Myocyte (in vitro differentiated cells): ENCODE results near the gene KCNJ4. TPM values are rescaled to one million over a fixed set of nuclear protein-coding genes. Genes with fewer than 3 reads are reported as not detected.

Experiments
- DNase-seq: peaks from one replicate; pipeline ENCODE4 v3.0.0-alpha.2; 2012; ENCODE audit warnings: low read depth
- total RNA-seq: library from RNA; depleted of rRNA; stranded (reverse); fragments of >200 nt; gene quantifications from 2 replicates; pipeline ENCODE4 v1.2.3, GENCODE V29; 2014

KCNJ4 gene
- total RNA-seq, 1 donor from 2014 or later: 0.05 TPM

DNA sequence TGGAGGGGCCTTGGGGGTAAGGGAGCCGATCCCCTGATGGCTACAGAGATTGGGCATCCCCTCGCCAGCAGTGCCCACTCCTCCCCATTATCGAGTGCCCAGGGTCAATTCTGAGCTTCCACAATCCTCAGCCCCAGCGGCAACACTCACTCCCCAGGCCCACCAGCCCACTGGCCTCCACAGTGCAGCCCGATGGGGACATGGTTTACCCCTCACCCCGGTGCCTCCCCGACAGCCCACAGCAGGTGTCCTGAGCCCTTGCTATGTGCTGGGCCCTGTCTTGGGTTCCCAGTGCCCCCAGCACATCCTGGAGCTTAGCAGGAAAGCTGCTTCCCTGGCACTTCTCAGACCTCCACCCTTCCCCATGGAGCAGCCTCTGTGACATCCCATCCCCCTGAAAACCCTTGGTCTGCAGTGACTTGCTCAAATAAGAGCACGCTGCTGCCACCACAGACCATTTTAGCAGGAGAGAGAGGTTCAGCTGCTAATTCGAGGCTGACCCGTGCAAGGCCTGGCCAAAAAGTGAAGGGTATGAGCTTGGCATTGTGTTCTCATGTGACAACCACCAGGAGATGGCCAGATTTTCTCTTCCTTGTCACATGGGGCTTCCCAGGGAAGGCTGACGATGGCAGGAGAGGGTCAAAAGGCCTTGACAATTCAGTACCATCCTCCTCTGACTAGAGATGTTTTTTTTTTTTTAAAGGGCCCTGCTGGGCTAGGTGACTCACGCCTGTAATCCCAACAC is 23.6 kb downstream of the KCNJ4 start:
- DNase-seq: peak; percentile 78

DNA sequence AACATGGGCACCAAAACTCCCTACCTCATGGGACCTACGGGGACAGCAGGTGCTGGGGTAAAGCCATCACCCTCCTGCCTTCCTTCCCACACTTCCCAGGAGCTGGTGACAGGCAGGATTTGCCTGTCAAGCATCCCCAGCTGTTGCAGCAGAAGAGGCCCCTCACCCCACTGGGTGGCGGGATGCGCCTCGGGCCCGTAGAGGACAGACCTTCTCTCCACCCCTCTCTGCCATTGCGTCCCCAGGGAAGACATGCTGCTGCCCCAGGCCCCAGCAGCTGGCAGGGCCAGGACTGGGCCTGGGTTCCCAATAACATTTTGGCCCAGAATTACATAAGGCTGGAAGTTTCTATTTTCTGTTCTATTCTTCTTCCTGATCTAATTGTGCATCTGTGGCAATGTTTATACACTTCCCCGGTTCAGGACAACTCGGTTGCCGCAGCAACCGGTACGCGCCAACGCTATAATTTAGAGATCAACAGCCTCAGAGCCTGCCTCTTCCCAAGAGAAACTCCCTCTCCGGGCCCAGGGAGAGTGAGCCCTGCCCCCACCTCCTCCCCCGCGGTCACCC is 25.4 kb downstream of the KCNJ4 start:
- DNase-seq: no peak

DNA sequence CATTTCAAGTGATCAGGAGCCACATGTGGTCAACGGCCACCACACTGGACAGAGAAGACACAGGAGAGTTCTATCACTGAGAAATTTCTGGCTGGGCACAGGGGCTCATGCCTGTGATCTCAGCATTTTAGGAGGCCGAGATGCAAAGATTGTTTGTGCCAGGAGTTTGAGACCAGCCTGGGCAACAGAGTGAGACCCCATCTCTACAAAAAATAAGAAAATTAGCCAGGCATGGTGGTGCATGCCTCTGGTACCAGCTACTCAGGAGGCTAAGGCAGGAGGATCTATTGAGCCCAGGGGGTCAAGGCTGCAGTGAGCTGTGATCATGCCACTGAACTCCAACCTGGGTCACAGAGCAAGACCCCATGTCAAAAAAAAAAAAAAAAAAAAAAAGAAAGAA is 26.3 kb downstream of the KCNJ4 start:
- no peak for DNase-seq

DNA sequence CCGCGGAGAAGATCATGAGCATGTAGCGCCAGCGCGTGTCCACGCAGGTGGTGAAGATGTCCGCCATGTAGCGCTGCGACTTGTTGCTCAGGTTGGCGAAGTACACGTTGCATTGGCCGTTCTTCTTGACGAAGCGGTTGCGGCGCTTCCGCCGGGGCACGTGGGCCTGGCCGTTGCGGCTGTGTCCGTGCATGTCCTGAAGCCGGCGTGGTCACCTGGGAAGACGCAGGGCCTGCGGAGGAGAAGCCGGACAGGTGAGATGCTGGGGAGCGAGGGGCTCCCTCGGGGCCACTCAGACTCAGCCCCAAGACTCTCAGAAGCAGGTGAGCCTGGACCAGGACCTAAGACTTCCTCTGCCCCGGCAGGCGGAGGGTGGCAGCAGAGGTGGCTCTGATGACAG is 27.1 kb downstream of the KCNJ4 start:
- no peak for DNase-seq

DNA sequence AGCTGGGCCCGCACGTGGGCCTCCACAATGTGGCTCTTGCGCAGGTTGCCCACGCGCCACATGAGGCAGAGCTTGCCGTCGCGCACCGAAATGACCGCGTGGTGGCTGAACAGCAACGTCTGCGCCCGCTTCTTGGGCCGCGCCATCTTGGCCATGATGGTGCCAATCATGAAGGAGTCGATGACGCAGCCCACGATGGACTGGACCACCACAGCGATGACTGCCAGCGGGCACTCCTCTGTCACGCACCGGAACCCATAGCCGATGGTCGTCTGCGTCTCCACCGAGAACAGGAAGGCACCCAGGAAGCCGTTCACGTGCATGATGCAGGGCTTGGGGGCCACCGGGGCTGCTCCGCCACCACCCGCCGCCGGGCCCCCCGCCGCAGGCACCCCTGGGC is 27.5 kb downstream of the KCNJ4 start:
- no peak for DNase-seq

DNA sequence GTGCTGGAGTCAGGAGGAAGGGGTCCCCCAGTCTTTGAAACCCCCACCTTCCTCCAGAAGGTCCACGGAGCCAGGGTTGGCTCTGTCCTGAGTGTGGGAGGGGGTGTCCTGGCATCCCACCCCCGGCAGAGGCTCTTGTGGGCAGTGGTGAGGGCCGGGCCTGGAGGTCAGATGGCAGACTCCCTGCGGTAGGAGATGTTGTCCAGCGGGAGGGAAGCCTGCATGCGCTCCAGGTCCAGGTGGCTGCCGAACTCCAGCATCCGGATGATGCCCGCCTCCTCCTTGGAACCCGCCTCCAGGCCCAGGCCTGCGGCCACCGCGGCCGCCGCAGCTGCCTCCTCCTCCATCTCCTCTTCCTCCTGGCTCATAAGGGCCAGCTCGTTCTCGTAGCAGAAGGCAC is 28.4 kb downstream of the KCNJ4 start:
- DNase-seq: no peak

DNA sequence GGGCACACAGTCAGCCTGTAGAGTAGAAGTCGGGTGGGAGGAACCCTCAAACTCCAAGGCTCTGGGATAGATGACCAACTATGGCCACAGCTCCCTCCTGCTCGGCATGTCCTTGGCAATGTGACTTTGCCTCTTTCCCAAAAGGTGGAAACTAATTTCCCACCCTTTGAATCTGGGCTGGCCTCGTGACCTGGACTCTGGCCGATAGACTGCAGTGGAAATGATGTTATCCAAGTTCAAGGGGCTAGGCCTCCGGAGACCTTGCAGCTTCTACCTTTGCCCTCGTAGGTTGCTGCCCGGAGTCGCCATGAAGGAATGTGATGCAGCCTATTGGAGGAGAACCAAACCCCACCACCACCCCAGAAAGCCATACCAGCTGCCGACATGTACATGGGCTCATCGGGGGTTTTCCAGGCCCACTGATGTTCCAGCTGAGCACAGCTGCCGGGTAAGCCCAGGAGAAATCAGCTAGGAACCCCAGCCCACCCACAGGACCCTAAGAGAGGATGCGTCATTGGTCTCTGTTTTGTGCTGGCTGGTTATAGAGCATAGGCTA is 30.4 kb downstream of the KCNJ4 start:
- DNase-seq: no peak

DNA sequence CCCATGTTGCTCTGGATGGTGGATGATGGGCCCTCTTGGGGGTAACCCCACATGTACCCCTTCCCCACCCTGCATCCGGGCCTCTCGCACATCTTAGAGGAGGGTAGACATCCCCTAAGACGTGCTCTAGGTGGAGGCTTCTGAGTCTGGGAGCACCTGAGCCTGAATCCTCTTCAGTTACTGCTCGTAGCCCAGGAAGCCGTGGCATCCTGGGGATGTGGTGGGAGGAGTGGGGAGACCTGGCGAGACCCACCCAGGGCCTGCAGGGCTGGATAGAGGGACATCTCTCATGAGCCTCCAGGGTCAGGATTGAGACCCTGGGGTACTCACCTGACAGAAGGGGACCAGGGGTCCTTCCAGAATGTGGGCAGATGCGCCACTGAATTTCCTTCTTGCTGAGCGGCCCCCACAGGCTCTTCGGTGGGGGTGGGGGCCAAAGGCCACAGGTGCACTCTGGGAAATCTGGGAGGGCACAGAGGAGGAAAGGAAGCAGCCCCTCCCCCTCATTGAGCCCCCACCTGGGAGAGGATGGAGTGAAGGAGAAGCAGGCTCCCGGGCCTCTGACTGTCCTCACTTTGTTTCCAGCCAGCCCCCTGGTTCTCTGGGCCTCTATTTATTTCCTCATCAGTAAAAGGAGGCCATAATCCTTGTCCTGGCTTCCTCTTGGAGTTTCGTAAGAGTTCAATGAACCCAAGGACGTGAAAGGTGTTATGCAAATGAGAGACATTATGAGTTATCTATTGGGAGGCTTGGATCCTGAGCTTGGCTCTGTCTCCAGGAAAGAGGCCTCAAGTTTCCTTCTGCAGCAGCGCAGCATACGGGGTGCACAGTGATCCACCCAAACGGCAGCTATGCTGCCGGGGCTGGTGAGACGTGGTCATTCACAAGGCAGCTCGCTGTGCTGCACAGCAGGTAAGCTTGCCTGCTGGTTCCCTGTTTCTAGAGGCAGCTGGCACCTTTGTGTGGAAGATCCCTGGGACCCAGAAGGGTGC is 31.2 kb downstream of the KCNJ4 start:
- DNase-seq: no peak

DNA sequence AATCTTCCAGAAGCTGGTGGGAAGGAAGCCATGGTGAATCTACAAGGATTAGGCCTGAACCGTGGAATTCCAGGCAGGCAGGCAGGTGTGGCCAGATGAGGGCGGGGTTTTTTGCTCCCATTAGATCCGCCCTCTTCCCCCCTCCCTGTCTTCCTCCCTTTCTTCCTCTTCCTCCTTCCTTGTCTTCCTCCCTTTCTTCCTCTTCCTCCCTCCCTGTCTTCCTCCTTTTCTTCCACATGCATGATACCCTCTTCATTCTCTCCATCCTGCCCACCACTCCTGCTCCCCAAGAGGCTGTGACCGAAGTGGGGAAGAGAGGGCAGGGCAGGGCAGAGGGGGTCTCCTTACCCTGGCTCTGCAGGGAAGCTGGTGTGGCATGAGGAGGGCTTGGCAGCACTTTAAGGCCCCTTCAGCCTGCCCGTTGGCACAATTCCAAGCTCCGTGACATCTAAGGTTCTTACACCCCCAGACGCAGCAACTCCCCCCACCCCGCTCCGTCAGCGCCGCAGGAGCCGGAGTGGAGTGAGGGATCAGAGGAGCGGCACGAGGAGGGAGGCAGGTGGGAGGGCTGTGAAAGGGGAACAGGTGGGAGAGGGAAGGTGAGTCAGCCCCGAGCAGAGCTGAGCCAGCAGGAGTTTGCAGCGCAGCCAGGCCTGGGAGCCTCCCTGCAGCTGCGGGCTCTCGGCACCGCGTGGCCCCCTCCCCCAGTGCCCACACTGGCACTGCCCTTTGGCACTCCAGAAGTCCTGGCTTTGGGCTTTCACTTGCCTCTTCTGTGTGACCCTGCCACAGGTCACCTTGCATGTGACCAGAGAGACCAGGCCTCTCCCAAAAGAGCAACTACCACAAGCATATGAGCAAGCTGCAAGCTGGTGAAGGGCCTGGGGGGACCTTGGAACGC is 32.1 kb downstream of the KCNJ4 start:
- DNase-seq: peak; percentile 29

DNA sequence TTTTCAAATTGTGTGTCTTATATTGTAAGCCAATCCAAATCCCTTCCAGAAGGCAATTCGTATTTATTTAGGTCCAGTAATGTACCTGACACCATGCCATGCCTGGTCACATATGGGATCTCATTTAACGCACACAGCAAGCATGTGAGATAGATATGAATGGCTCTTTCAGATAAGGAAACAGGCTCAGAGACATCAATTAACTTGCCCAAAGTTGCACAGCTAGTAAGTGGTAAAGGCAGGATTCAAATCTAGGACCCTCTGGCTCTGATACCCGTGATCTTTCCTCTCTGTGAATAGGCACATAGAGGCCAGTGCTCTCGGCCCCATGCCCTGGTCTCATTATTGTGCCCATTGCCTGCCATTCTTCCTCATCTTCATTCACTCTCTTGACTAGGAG is 34.3 kb downstream of the KCNJ4 start:
- no peak for DNase-seq

DNA sequence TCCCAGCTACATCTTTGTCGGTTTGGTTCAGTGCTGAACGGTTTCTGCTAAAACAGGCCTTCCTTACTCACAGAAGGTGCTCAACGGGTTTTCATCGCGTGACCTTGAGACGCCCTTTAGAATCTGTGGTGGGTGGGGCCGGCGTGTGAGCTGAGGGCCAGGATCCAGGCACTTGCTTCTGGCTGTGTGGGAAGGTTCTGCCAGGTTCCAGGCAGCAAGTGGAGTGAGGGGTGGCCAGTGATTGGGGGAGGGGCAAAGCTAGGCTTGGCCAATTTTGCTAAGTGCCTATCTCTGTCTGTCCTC is 35.2 kb downstream of the KCNJ4 start:
- no peak for DNase-seq

DNA sequence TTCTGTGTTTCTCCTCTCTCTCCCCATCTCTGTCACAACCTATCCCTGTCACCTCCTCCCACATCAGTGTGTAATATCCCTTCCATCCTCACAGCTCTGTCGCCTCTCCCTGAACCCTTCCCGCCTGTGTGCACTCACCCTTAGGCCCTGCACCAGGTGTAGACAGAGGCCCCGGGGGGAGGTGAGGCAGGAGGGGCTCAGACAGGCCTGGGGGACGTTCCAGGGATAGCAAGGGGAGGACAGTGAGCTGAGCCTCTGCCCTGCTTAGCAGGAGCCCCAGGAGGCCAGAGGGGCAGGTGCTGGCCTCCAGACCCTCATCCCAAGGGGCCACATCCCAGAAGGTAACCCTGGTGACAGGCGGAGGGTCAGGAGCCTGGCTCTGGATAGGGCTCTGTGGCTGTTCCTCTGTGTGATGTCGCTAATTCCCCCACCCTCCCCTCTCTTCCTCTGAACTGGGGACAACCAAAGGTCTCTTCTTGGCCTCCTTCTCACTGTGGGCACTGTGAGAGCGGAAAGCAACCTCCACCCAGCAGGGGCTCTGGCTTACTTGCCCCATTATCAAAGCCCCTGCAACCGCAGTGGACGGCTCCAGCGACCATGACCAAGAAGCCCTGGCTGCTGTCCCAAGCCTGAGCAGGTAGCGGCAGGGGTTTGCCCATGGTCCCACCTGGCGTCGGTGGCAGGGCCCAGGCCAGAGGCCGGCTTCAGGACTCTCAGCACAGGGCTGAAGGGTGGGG is 35.7 kb downstream of the KCNJ4 start:
- no peak for DNase-seq

DNA sequence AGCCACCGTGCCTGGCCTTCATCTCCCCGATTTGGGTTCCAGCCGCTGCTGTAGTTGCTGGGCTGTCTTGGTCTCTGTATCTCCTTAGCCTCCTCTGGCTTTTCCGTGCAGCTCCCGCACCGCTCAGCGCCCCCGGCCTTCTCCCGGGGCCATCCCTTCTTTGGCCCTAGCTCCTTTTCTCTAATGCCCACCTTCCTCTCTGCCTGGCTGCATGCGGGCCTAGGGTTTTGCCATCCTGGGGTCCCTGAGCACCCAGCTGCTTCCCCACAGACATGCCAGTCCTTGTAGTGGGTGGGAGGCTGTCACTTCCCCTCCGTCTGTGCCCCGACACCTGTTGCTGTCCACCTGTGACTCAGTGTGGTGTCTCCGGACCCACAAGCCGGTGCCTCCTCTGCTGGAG is 36.4 kb downstream of the KCNJ4 start:
- peak; percentile 57 for DNase-seq

DNA sequence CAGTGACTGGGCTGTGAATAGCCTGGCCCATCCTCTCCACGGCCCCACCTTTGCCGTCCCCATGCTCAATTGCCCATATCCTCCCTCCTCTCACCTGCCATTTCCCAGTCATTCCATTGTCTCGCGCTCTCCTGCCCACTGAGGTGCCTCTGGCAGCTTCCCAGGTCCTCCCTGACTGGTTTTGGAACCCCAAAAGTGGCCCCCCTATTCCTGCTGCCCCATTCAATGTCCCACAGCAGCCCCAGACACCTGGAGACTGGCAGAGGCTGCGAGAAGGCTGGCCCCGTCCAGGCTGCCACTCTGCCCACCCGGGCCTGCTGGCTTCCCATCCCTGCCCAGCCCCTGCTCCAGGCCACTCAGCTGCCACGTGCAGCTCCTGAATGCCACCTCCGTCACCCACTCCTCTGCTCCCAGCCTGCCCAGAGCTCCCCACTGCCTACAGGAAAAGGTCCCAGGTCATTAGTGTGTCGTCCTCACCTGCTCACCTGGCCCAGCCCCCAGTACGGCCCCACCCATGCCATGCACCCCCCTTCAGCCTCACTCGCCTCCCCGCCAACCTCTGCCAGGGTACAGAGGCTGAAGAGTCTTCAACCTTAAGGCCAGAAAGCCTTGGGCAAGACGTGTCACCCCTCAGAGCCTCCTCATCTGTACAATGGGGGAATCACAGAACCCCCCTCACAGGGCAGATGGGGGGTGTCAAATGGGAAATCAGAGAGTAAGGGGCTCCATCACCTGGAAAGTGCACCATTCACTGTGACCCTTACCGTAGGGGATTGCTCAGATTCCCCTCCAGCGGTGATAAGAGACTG is 37.5 kb downstream of the KCNJ4 start:
- DNase-seq: no peak

DNA sequence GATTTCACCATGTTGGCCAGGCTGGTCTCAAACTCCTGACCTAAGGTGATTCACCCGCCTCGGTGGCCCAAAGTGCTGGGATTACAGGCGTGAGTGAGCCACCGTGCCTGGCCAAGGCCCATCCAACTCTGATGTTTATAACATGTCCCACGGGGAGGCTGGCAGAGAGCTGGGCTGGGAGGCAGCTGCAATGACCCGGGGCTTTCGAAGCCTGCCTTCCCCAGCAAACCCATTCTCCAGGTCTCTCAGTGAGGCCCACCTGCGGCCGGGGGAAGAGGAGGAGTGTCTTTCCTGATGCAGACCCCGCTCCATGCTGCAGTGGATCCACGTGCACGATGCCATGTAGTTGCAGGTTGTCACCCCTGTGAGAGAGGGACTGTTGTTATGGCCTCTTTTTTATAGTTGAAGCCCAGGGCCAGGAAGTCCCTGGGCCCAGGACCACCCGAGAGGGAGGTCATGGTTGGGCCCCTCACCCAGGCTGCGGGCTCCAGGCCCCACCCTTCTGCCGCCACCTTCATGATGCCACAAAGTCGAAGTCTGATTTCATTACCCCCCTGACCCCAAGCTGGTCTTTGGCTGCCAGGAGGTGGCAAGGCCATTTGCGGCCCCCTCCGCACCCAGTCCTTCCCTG is 38.3 kb downstream of the KCNJ4 start:
- no peak for DNase-seq

DNA sequence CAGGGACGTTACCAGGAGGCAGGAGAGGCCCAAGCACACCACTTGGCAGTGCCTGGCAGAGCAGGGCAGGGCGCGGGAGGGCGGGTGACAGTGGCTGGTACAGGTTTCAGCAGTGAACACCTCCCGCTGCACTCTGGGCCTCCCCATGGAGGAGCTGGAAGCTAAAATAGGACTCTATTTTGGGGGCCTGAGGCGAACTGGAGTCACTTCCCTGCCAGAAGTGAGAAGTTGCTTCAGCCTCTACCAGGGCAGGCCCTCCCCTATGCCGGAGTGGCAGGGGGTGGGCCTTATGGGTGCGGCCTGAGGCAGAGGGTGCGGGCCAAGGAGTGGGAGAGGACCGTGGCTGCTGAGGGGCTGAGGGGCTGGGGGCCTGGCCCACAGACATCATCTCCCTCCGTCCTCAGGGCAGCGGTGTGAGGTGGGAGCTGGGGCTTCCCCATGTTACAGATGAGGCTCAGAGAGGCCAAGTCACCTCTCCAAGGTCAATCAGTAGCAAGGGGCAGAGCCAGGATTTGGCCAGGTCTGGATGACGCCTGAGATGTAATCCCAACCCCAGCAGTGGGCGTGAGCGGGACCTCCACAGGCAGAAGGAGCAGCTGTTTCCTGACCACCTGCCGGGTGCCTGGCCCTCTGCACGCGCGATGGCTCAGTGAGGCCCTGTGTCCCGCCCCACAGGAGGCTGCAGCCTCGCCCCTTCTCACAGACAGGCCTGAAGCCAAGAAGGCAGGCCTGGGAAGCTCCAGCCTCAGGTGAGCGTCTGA is 39.3 kb downstream of the KCNJ4 start:
- peak; percentile 53 for DNase-seq

DNA sequence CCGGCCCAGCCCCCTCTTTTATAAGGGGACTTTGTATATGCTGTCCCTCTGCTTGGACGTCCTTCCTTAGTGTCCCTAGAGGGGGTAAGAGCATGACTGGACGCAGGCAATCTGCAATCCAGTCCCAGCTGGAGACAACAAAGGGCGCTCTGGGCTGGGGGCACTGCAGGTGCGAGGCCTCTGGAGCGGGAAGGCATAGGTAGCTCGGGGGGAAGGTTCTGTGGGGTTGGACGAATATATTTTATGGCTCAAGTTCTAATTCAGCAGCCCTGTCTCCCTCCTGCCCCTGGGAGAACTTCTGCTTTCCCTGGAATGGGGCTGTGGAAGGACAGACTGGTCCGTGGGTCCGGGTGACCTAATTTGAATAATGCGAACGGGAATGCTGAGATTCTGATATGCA is 40.0 kb downstream of the KCNJ4 start:
- DNase-seq: no peak

DNA sequence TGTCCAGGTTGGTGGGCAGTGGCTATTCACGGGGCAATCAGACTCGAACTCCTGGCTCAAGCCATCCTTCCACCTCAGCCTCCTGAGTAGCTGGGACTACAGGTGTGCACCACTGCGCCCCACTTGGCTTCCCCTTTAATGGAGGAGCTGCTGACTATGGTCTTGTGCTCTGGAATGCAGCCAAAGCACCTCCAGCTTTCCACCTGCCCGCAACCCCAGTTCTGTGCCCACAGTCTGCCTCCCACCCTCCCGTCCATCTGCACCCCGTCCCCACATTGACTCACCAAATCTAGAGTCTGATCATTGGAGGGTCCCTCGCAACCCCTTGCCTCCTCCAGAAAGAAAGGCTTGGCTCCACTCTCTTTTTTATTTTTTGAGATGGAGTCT is 41.0 kb downstream of the KCNJ4 start:
- no peak for DNase-seq
